Activated naive CD8-positive, alpha-beta T cell treated with anti-CD3 and anti-CD28 coated beads, Interleukin-2, amount 10 ng/mL, durations not matched to agents 7 days and 5 days (primary cell): ENCODE data around the gene VPS8. TPM values are rescaled to one million over a fixed set of nuclear protein-coding genes. Genes with fewer than 3 reads are reported as not detected.

Experiments
- ATAC-seq: fragments of 150-1000 bp; cut with Tn5 transposase; one replicate; pipeline ENCODE4 v1.10.0; 2021; ENCODE audit warnings: low read depth, moderate library complexity
- POLR2A ChIA-PET: fragments of 350-600 bp; sonication (Branson Sonifier 250); formaldehyde crosslinking; loops from one replicate; lab custom pipeline; 2021; ENCODE audit warnings: antibody characterized with exemption; lab: Charles Lee
- DNase-seq: peaks from one replicate; pipeline ENCODE4 v3.0.0; 2021
- H3K27ac Mint-ChIP-seq: one replicate; pipeline ENCODE4 v1.8.0; 2022; ENCODE audit warnings: mild to moderate bottlenecking, mixed read lengths
- H3K27me3 Mint-ChIP-seq: one replicate; pipeline ENCODE4 v1.8.0; 2022; ENCODE audit warnings: mild to moderate bottlenecking, moderate library complexity, mixed read lengths
- H3K36me3 Mint-ChIP-seq: one replicate; pipeline ENCODE4 v1.8.0; 2021; ENCODE audit warnings: mild to moderate bottlenecking, mixed read lengths
- H3K4me1 Mint-ChIP-seq: one replicate; pipeline ENCODE4 v1.8.0; 2021; ENCODE audit warnings: mixed read lengths
- H3K4me3 Mint-ChIP-seq: one replicate; pipeline ENCODE4 v1.8.0; 2022; ENCODE audit warnings: mild to moderate bottlenecking, moderate library complexity, mixed read lengths
- H3K9me3 Mint-ChIP-seq: one replicate; pipeline ENCODE4 v1.8.0; 2021; ENCODE audit warnings: mixed read lengths
- total RNA-seq, 2 experiments: library from RNA; stranded (reverse); gene quantifications; one replicate each; pipeline ENCODE4 v1.2.3, GENCODE V29; 2021

The VPS8 gene
- total RNA-seq, 2 experiments from 2014 or later: 56.8 to 59.1 TPM

DNA sequence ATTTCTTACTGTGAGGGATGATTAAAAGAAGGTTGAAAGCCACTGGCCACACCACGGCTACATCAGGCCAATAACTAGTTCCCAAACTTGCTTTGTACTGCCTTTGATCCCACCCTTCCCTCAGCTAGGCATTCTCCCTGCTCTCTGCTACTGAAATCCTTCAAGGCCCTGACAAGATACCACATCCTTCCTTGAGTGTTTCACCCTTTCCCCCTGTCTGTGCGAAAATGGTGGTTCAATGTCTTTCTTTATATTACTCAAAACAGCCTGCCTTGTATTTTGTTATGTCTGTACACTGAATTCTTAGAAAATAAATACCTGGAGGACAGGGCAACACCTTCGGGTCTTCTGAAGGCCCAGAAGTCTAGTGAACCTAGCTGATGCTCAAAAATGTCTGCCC is 932 bp upstream of the VPS8 start:
- Mint-ChIP-seq H3K4me3 (peak overlapping the region; percentile 9), H3K27ac (peak overlapping the region; percentile 82), H3K36me3 (peaks cover 5% of the 10 kb centered on the region), H3K27me3 (no peaks in the 10 kb centered on the region), H3K4me1 (peaks cover 38% of the 10 kb centered on the region), H3K9me3 (no peaks in the 10 kb centered on the region)
- POLR2A ChIA-PET: interaction anchor here (0.7 to 0.8 kb wide), 2 partner anchors 10 to 286 kb away, joined by 3 read pairs; no protein-coding TSS in a partner anchor
- DNase-seq (no peak), ATAC-seq (peak; percentile 5)

DNA sequence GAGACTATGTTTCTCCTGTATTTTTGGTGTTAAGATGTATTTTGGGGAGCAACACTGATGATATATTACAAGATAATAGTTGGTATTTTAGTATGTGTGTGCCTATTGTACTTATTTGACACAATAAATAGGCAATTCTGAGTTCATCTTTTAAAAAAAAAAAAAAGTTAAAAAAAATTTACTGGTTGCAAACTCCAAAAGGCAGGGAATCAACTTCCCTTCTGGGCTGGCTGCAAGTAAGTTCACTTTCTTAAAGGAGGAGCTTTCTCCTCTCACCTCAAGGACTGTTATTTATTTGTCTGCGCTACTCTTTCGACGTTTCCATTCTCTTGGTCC is 335 bp upstream of the VPS8 start:
- peaks cover 10% of the 10 kb centered on the region for H3K36me3 Mint-ChIP-seq
- no peak for DNase-seq
- peaks cover 43% of the 10 kb centered on the region for H3K4me1 Mint-ChIP-seq
- peak overlapping the region; percentile 97 for H3K27ac Mint-ChIP-seq
- no peaks in the 10 kb centered on the region for H3K9me3 Mint-ChIP-seq
- H3K4me3 Mint-ChIP-seq: peak overlapping the region; percentile 96
- no peaks in the 10 kb centered on the region for H3K27me3 Mint-ChIP-seq
- POLR2A ChIA-PET: interaction anchor here (0.7 to 0.8 kb wide), 4 partner anchors 10 to 652 kb away, joined by 3 read pairs; no protein-coding TSS in a partner anchor
- no peak for ATAC-seq

DNA sequence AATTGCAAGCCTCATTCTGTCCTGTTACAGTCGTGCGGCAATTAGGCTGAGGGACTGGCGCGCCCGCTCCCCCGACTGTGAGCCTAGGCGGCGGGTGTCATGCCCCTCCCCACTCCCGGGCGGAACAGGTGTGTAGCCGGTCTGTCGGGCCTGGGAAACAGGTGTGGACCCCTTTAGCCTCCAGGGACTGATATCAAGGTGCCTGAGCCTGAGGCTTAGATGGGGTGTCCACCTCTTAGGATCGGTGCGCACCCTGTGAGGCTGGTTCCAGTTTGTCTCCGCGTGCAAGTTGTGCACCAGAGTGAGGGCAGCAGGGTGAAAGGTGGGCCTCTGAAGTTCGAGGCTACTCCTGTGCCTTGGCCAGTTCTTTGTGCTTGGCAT is 686 bp downstream of the VPS8 start:
- no peaks in the 10 kb centered on the region for H3K27me3 Mint-ChIP-seq
- H3K4me1 Mint-ChIP-seq: peaks cover 49% of the 10 kb centered on the region
- DNase-seq (peak; percentile 55), ATAC-seq (peak; percentile 18)
- peak overlapping the region; percentile 96 for H3K4me3 Mint-ChIP-seq
- H3K36me3 Mint-ChIP-seq: peaks cover 17% of the 10 kb centered on the region
- POLR2A ChIA-PET: interaction anchor here (0.7 kb wide), 1 partner anchor 639 kb away, joined by 3 read pairs; no protein-coding TSS in a partner anchor
- H3K27ac Mint-ChIP-seq: peak overlapping the region; percentile 97
- no peaks in the 10 kb centered on the region for H3K9me3 Mint-ChIP-seq

DNA sequence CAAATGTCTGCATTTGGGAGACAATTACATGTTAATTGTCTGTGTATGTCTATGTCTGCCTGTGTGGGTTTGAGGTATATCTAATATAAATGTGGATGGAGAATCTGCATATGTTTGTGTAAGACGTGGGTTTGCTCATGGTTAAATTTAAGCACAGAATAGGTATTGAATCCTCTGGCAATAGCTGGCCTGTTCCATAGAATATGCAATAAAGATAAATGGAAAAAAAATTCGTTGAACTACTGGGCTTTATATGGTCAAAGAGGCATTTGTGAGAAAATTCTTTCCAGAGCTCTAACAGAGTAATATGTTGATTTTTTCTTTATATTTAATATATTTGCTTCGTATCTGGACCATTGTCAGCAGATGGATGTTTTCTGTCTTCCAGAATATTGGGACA is 1.4 kb downstream of the VPS8 start:
- peaks cover 20% of the 10 kb centered on the region for H3K36me3 Mint-ChIP-seq
- no peak overlapping the region for H3K27ac Mint-ChIP-seq
- DNase-seq (no peak), ATAC-seq (no peak)
- peak overlapping the region; percentile 96 for H3K4me3 Mint-ChIP-seq
- no peaks in the 10 kb centered on the region for H3K27me3 Mint-ChIP-seq
- H3K9me3 Mint-ChIP-seq: peaks cover 2% of the 10 kb centered on the region
- POLR2A ChIA-PET: interaction anchor here (0.7 kb wide), 1 partner anchor 639 kb away, joined by 3 read pairs; no protein-coding TSS in a partner anchor
- H3K4me1 Mint-ChIP-seq: peaks cover 52% of the 10 kb centered on the region

DNA sequence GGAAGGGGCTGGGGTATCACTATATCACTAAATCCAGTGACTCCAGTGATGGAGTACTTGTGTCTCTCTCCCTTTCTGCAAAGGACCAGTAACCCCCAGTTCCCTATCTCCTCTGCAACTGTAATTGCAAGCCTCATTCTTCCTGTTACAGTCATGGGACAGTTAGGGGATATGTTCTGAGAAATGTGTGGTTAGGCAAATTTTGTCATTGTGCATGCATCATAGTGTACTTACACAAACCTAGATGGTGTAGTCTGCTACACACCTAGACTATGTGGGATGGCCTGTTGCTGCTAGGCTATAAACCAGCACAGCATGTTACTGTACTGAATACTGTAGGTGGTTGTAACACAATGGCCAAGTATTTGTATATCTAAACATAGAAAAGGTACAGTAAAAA is 2.2 kb downstream of the VPS8 start:
- DNase-seq (no peak), ATAC-seq (peak; percentile 19)
- Mint-ChIP-seq H3K9me3 (peaks cover 2% of the 10 kb centered on the region), H3K4me1 (peaks cover 52% of the 10 kb centered on the region), H3K27ac (peak overlapping the region; percentile 44), H3K36me3 (peaks cover 20% of the 10 kb centered on the region), H3K27me3 (no peaks in the 10 kb centered on the region), H3K4me3 (peak overlapping the region; percentile 96)
- POLR2A ChIA-PET: no interaction called here

DNA sequence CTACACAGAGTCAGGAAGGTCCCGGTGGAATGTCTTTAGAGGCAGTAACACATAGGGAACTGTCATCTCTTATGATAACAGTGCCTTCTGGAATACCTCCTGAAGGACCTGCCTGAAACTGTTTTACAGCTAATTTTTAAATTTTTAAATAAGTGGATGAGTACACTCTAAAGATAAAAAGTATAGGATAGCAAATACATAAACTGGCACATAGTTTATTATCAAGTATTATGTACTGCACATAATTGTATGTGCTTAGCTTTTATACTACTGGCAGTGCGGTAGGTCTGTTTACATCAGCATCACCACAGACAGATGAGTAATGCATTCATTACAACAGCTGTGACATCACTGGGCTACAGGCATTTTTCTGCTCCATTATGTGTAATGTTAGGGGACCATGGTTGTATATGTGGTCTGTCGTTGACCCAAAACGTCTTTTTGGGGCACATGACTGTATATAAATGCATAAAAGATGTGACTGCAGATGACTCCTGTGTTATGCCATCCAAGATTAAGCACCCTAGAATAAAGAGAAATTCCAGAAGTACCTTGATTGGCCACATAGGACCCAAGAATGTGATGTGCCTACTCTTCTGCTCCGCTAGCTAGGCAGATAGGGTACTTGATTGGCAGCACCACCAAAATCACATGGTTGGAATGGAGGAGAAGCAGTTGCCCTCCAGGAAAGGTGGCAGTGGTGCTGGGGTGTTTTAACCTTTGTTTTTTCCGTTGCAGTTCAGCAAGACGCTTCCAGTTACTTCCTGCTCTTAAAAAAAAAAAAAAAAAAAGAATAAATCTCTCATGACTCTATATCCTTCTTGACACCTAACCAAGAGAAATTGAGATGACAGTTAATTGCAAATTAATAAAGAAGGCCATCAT is 3.3 kb downstream of the VPS8 start:
- POLR2A ChIA-PET: interaction anchor here (0.6 to 0.7 kb wide), 2 partner anchors 41 to 169 kb away, joined by 3 read pairs; no protein-coding TSS in a partner anchor
- Mint-ChIP-seq H3K9me3 (peaks cover 2% of the 10 kb centered on the region), H3K27ac (peak overlapping the region; percentile 67), H3K27me3 (no peaks in the 10 kb centered on the region), H3K4me3 (peak overlapping the region; percentile 22), H3K4me1 (peaks cover 52% of the 10 kb centered on the region), H3K36me3 (peaks cover 24% of the 10 kb centered on the region)
- DNase-seq (no peak), ATAC-seq (peak; percentile 8)

DNA sequence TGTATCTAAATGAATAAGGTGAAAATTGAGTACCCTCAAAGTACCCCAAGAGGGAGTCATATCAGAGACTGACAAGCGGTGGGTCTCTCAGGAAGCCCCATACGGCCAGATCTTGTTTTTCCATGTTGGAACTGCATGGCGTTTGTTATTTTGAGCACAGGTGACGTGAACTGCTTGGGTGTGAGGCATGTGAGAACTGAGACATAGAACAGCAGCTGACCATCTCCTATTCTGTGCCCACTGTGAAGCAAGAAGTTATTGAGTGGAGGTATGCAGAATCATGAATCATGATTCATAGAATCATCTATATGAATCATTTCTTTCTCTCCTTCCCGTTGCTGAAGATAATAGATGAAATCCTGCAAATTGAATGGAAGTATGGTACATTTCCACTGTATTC is 4.6 kb downstream of the VPS8 start:
- DNase-seq: no peak
- H3K36me3 Mint-ChIP-seq: peaks cover 27% of the 10 kb centered on the region
- ATAC-seq: no peak
- peaks cover 2% of the 10 kb centered on the region for H3K9me3 Mint-ChIP-seq
- no peak overlapping the region for H3K4me3 Mint-ChIP-seq
- no peak overlapping the region for H3K27ac Mint-ChIP-seq
- no peaks in the 10 kb centered on the region for H3K27me3 Mint-ChIP-seq
- POLR2A ChIA-PET: no interaction called here
- H3K4me1 Mint-ChIP-seq: peaks cover 44% of the 10 kb centered on the region

DNA sequence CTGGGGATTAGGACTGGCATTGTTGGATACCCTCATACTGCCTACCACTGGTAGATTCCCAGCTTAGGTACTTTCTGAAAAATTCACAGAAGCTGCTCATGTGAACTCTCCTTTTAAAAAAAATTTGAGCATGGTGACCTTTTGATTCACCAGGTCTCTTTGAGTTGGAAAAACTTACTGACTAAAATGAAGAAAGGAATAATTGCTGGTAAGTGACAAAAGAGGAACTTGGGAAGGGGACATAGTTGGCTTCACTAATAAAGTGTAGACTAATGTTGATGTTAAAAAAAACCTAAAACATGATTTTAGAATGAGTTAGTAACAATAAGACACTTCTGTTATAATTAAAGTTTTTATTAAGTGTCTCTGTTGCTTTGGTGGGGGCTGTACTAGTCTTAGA is 8.6 kb downstream of the VPS8 start:
- Mint-ChIP-seq H3K4me3 (no peak overlapping the region), H3K36me3 (peaks cover 30% of the 10 kb centered on the region), H3K27ac (no peak overlapping the region), H3K9me3 (peaks cover 2% of the 10 kb centered on the region), H3K27me3 (no peaks in the 10 kb centered on the region), H3K4me1 (peaks cover 19% of the 10 kb centered on the region)
- POLR2A ChIA-PET: interaction anchor here (1.3 kb wide), 1 partner anchor 9 kb away, joined by 3 read pairs; the partner anchor contains the start of gene VPS8
- DNase-seq (no peak), ATAC-seq (no peak)

DNA sequence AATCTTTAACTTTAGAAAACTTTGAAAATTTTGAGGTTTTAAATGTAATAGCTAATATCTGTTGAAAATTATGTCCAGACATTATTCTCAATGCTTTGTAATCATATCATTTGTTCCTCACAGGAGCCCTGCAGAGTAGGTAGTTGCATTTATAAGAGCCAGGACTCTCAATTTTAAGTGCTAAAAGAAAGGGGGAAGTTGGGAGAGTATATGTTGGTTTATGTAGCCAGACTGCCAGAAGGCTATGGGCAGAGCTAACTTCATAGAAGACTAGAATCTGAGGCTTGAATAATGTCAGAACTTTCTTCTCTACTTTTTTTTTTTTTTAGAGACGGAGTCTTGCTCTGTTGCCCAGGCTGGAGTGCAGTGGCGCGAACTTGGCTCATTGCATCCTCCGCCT is 9.1 kb downstream of the VPS8 start:
- ATAC-seq: no peak
- DNase-seq: no peak
- no peaks in the 10 kb centered on the region for H3K27me3 Mint-ChIP-seq
- peaks cover 30% of the 10 kb centered on the region for H3K36me3 Mint-ChIP-seq
- peaks cover 2% of the 10 kb centered on the region for H3K9me3 Mint-ChIP-seq
- no peak overlapping the region for H3K4me3 Mint-ChIP-seq
- H3K4me1 Mint-ChIP-seq: peaks cover 15% of the 10 kb centered on the region
- POLR2A ChIA-PET: interaction anchor here (1.3 kb wide), 1 partner anchor 9 kb away, joined by 3 read pairs; the partner anchor contains the start of gene VPS8
- no peak overlapping the region for H3K27ac Mint-ChIP-seq

DNA sequence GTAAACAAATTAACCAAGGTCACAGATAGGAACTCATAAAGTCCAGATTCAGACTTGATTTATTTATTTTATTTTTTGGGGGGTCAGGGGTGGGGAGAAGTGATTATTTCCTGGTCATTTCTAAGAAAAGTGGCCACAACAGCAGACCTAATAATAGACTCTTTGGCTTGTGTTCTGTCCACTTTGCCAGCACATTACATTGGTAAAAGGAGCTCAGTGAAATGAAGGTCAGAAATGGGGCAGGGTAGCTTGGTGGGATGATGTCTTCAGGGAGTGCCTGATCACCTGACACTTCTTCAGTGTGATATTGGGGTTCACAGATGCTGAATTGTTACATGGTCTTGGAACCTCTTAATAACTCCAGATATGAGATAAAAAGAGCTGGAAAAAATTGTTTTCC is 10.1 kb downstream of the VPS8 start:
- no peak overlapping the region for H3K27ac Mint-ChIP-seq
- POLR2A ChIA-PET: interaction anchor here (1.3 kb wide), 1 partner anchor 10 kb away, joined by 3 read pairs; the partner anchor contains the start of gene VPS8
- ATAC-seq: no peak
- peaks cover 2% of the 10 kb centered on the region for H3K9me3 Mint-ChIP-seq
- no peak for DNase-seq
- H3K4me3 Mint-ChIP-seq: no peak overlapping the region
- H3K27me3 Mint-ChIP-seq: no peaks in the 10 kb centered on the region
- H3K4me1 Mint-ChIP-seq: peaks cover 6% of the 10 kb centered on the region
- H3K36me3 Mint-ChIP-seq: peaks cover 23% of the 10 kb centered on the region

DNA sequence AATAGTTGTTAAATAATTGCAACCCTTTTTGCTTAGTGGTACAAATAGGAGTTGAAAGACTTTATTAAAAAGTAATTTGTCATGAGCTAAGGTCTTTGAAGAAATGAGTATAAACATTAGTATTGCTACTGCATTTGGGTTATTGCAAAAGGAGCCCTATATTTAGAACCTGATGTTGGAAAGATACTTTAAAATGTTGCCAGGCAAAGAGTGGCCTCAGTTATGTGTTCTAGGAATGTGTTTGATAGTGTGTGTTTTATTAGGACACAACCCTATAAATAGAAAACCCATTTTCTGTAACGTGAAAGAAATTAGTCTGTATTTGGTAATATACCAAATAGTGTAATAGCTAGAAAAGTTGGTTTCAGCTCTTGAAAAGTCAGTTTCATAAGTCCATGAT is 10.7 kb downstream of the VPS8 start:
- POLR2A ChIA-PET: no interaction called here
- ATAC-seq: no peak
- H3K4me3 Mint-ChIP-seq: no peak overlapping the region
- peaks cover 3% of the 10 kb centered on the region for H3K4me1 Mint-ChIP-seq
- no peak overlapping the region for H3K27ac Mint-ChIP-seq
- no peaks in the 10 kb centered on the region for H3K27me3 Mint-ChIP-seq
- peaks cover 22% of the 10 kb centered on the region for H3K36me3 Mint-ChIP-seq
- H3K9me3 Mint-ChIP-seq: peaks cover 2% of the 10 kb centered on the region
- DNase-seq: no peak

DNA sequence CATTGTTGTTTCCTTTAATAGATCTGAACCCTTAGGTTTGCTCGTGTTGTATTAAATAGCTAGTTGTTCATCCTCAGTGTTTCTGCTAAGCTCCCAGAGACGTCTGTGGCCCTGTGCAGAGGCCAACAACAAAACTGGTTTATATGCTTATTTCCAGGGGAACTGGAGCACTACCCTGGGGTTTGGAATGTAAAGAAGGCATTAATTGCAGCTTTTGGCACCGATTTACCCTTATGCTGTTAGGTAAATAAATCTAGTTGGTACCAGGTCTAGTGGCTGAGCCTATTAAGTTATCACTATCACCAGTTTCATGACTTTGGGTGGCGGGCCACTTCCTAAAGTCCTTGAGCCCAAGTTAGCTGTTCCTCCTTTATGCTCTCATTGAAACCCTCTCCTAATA is 12.0 kb downstream of the VPS8 start:
- DNase-seq (no peak), ATAC-seq (no peak)
- no peak overlapping the region for H3K4me3 Mint-ChIP-seq
- no peaks in the 10 kb centered on the region for H3K27me3 Mint-ChIP-seq
- no peak overlapping the region for H3K27ac Mint-ChIP-seq
- H3K4me1 Mint-ChIP-seq: no peaks in the 10 kb centered on the region
- POLR2A ChIA-PET: no interaction called here
- peaks cover 20% of the 10 kb centered on the region for H3K36me3 Mint-ChIP-seq
- H3K9me3 Mint-ChIP-seq: no peaks in the 10 kb centered on the region

DNA sequence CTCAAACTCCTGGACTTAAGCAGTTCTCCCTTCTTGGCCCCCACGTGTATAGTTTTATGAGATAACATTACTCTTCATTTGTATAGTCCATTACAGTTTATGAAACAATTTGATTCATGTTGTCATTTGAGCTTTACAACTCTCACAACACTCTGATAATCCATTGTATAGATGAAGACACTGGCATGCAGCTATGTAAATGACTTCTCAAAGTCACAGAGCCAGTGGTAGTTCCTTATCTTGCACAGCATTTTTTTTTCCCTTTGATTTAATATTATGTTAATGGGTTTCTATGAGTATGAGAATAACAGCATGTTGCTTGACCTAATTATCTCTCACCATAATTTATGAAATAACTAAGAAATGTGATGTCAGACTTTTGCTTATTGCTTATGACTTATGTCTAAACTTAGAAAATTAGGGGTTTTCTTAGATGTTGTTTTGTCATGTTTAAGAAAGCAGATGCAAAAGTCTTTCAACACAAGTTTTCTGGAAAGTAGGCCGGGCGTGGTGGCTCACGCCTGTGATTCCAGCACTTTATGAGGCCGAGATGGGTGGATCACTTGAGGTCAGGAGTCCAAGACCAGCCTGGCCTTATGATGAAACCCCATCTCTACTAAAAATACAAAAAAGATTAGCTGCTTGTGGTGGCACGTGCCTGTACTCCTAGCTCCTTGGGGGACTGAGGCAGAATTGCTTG is 13.3 kb downstream of the VPS8 start:
- no peak for ATAC-seq
- Mint-ChIP-seq H3K9me3 (no peaks in the 10 kb centered on the region), H3K36me3 (peaks cover 20% of the 10 kb centered on the region), H3K27ac (no peak overlapping the region), H3K4me1 (no peaks in the 10 kb centered on the region), H3K4me3 (no peak overlapping the region), H3K27me3 (no peaks in the 10 kb centered on the region)
- no peak for DNase-seq
- POLR2A ChIA-PET: interaction anchor here (0.6 kb wide), 1 partner anchor 407 kb away, joined by 3 read pairs; no protein-coding TSS in a partner anchor
